Neuronal stem cell (in vitro differentiated cells): ENCODE results near the gene CGB2.

ENCODE experiments used
- DNase-seq: peaks from one replicate; pipeline ENCODE4 v3.0.0-alpha.2; 2013; ENCODE audit warnings: low spot score
- H2AFZ ChIP-seq: one replicate; pipeline ENCODE4 v1.6.1; 2013; ENCODE audit warnings: mild to moderate bottlenecking, low read length, inconsistent platforms
- H2AK5ac ChIP-seq: 2 replicates; pipeline ENCODE4 v1.6.1; 2013; ENCODE audit warnings: low read depth, mild to moderate bottlenecking, inconsistent platforms, low read length, moderate library complexity, mixed read lengths
- H2BK120ac ChIP-seq: 2 replicates; pipeline ENCODE4 v1.6.1; 2013; ENCODE audit warnings: low read depth, mild to moderate bottlenecking, inconsistent platforms, low read length, moderate library complexity, mixed read lengths
- H2BK12ac ChIP-seq: one replicate; pipeline ENCODE4 v1.6.1; 2013; ENCODE audit warnings: low read length, inconsistent platforms
- H2BK15ac ChIP-seq: 2 replicates; pipeline ENCODE4 v1.6.1; 2013; ENCODE audit warnings: mild to moderate bottlenecking, low read length, inconsistent platforms, mixed read lengths
- H2BK5ac ChIP-seq: one replicate; pipeline ENCODE4 v1.6.1; 2013; ENCODE audit warnings: inconsistent platforms, mild to moderate bottlenecking, low read length, moderate library complexity
- H3K14ac ChIP-seq: one replicate; pipeline ENCODE4 v1.6.1; 2013; ENCODE audit warnings: low read length, inconsistent platforms
- H3K18ac ChIP-seq: 2 replicates; pipeline ENCODE4 v1.6.1; 2013; ENCODE audit warnings: low read length, inconsistent platforms
- H3K23ac ChIP-seq: 2 replicates; pipeline ENCODE4 v1.6.1; 2013; ENCODE audit warnings: low read depth, mild to moderate bottlenecking, mixed read lengths, low read length, inconsistent platforms; ENCODE audit not compliant: poor library complexity
- H3K27ac ChIP-seq: replicated peaks from 3 replicates; pipeline ENCODE4 v1.5.1; 2013; ENCODE audit warnings: low read length, inconsistent platforms
- H3K27me3 ChIP-seq, 3 experiments: 2 replicates each; pipeline ENCODE4 v1.6.1; 2013; ENCODE audit warnings: low read length in 3 of 3, mild to moderate bottlenecking in 2 of 3, inconsistent platforms in 1 of 3, low read depth in 1 of 3, mixed read lengths in 1 of 3, moderate library complexity in 1 of 3; ENCODE audit not compliant: control insufficient read depth in 3 of 3, insufficient read depth in 3 of 3
- H3K36me3 ChIP-seq, 2 donors: replicated peaks in 1 of 2; 2 replicates each; pipeline ENCODE4 v1.6.1; 2013; ENCODE audit warnings: low read length in 2 of 2; ENCODE audit not compliant: control insufficient read depth in 2 of 2, insufficient read depth in 2 of 2
- H3K4ac ChIP-seq: 2 replicates; pipeline ENCODE4 v1.6.1; 2013; ENCODE audit warnings: inconsistent platforms, mild to moderate bottlenecking, low read length, moderate library complexity
- H3K4me1 ChIP-seq, 2 donors: 1 replicate in 1 of 2; 2 replicates in 1 of 2; pipeline ENCODE4 v1.6.1; 2013; ENCODE audit warnings: low read length in 2 of 2, low read depth in 1 of 2; ENCODE audit not compliant: control insufficient read depth in 2 of 2, insufficient read depth in 1 of 2
- H3K4me2 ChIP-seq: one replicate; pipeline ENCODE4 v1.6.1; 2013; ENCODE audit warnings: mild to moderate bottlenecking, low read length, inconsistent platforms; ENCODE audit not compliant: insufficient read depth, poor library complexity, severe bottlenecking
- H3K4me3 ChIP-seq, 2 donors: 2 replicates each; pipeline ENCODE4 v1.5.1; 2013; ENCODE audit warnings: low read length in 2 of 2, mild to moderate bottlenecking in 2 of 2, inconsistent platforms in 1 of 2, moderate library complexity in 1 of 2
- H3K79me1 ChIP-seq: one replicate; pipeline ENCODE4 v1.6.1; 2013; ENCODE audit warnings: low read depth, mild to moderate bottlenecking, inconsistent platforms, low read length, moderate library complexity
- H3K9ac ChIP-seq: one replicate; pipeline ENCODE4 v1.6.1; 2013; ENCODE audit warnings: mild to moderate bottlenecking, low read depth, low read length, inconsistent platforms; ENCODE audit not compliant: poor library complexity
- H3K9me3 ChIP-seq, 2 donors: replicated peaks in 1 of 2; 2 replicates each; pipeline versions ENCODE3 to v1.6.1; 2013; ENCODE audit warnings: low read length in 2 of 2, mild to moderate bottlenecking in 2 of 2, inconsistent platforms in 1 of 2, low read depth in 1 of 2, mixed read lengths in 1 of 2, moderate library complexity in 1 of 2; ENCODE audit not compliant: control insufficient read depth in 2 of 2, insufficient read depth in 1 of 2
- H4K8ac ChIP-seq: one replicate; pipeline ENCODE4 v1.6.1; 2013; ENCODE audit warnings: low read depth, mild to moderate bottlenecking, inconsistent platforms, low read length, moderate library complexity
- H4K91ac ChIP-seq: one replicate; pipeline ENCODE4 v1.6.1; 2013; ENCODE audit warnings: low read length, low read depth, mild to moderate bottlenecking, inconsistent platforms; ENCODE audit not compliant: poor library complexity
- WGBS, 2 donors: extraction: QIAGEN DNeasy Blood & Tissue Kit; methylation state at CpG; one replicate each; pipeline ENCODE4 v1.1.7; 2013; ENCODE audit warnings: missing lambda C conversion rate in 2 of 2, mixed read lengths in 1 of 2; ENCODE audit not compliant: insufficient read length in 2 of 2, insufficient replicate concordance in 1 of 2; ENCODE audit errors: extremely low coverage in 2 of 2; 5-methylcytosine and 5-hydroxymethylcytosine counted together

CGB2 gene

GRCh38 chr19:48999481-49000325 is 32.0 kb upstream of the CGB2 start:
- Histone ChIP-seq H3K23ac (peak overlapping the region; percentile 8), H3K79me1 (peaks cover 2% of the 10 kb centered on the region), H4K8ac (no peak overlapping the region), H3K27ac (no peak overlapping the region), H3K4me2 (no peak overlapping the region), H2AK5ac (no peak overlapping the region), H3K36me3 (peaks cover 13 to 34% of the 10 kb centered on the region in 2 donors), H3K27me3 (no peaks in the 10 kb centered on the region), H3K4me1 (peaks cover 2 to 4% of the 10 kb centered on the region in 2 donors), H3K4me3 (no peak overlapping the region), H3K18ac (no peak overlapping the region), H4K91ac (no peak overlapping the region), H3K14ac (no peak overlapping the region), H3K9me3 (no peaks in the 10 kb centered on the region), H2AFZ (no peak overlapping the region), H2BK15ac (no peak overlapping the region), H2BK5ac (no peak overlapping the region), H2BK120ac (no peak overlapping the region), H3K9ac (no peak overlapping the region), H3K4ac (no peak overlapping the region), H2BK12ac (no peak overlapping the region)
- peak; percentile 65 for DNase-seq
- no CpG with 5 or more reads among the region's 16 CpGs for WGBS, 2 donors

GRCh38 chr19:49004133-49004532 is 27.6 kb upstream of the CGB2 start:
- no peaks in the 10 kb centered on the region for H3K4me1 ChIP-seq
- H2BK15ac ChIP-seq, result no peak overlapping the region
- H3K4me2 ChIP-seq, result no peak overlapping the region
- H3K4ac ChIP-seq, result no peak overlapping the region
- H3K18ac ChIP-seq, result no peak overlapping the region
- peaks cover 0 to 2% (median 0%) of the 10 kb centered on the region in 3 experiments for H3K27me3 ChIP-seq
- WGBS, 2 donors, result no CpG with 5 or more reads among the region's 15 CpGs
- no peak overlapping the region for H2AK5ac ChIP-seq
- peaks cover 3% of the 10 kb centered on the region for H3K79me1 ChIP-seq
- no peak overlapping the region for H2AFZ ChIP-seq
- H2BK12ac ChIP-seq, result no peak overlapping the region
- no peak for DNase-seq
- peaks cover 37 to 65% of the 10 kb centered on the region in 2 donors for H3K36me3 ChIP-seq
- no peak overlapping the region for H3K14ac ChIP-seq
- no peak overlapping the region for H3K9ac ChIP-seq
- no peak overlapping the region for H2BK120ac ChIP-seq
- H3K9me3 ChIP-seq, result no peaks in the 10 kb centered on the region
- H3K27ac ChIP-seq, result no peak overlapping the region
- H3K4me3 ChIP-seq, result no peak overlapping the region
- H4K91ac ChIP-seq, result no peak overlapping the region
- no peak overlapping the region for H2BK5ac ChIP-seq
- no peak overlapping the region for H4K8ac ChIP-seq
- H3K23ac ChIP-seq, result no peak overlapping the region

DNA sequence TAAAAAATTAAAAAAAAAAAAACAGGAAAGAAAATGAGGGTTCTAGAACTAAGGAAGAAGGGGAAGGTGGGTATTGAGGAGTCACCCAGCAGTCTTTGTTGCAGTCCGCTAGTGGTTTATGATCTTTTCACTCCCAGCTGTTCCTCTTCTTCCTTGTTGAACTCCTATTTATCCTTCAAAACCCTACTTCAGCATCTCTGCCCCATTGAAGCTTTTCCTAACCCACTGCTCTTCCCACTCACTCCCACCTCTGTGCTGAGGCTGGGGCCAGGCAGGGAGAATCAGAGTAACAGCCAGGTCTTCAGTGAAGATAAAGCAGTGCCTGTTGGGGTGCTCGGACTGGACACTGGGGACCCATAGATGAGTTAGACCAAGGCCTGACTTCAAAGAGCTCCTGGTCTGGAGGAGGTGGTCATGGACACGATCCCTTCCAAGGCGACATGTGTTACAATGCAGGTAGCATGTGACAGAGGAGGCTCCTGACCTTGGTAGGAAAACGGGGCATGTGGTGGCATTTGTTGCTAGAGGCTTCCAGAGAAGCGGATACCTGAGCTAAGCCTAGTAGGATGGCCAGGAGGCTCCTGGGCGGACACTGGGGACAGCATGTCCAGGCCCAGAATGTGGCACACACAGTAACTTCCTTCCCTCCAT is 26.6 kb upstream of the CGB2 start:
- no peak overlapping the region for H2BK5ac ChIP-seq
- H3K9ac ChIP-seq, result no peak overlapping the region
- no peaks in the 10 kb centered on the region for H3K4me1 ChIP-seq
- H3K27me3 ChIP-seq, result peaks cover 0 to 2% (median 0%) of the 10 kb centered on the region in 3 experiments
- H2AK5ac ChIP-seq, result no peak overlapping the region
- no peak overlapping the region for H3K4me2 ChIP-seq
- H3K18ac ChIP-seq, result no peak overlapping the region
- H3K23ac ChIP-seq, result no peak overlapping the region
- no peak overlapping the region for H3K27ac ChIP-seq
- peaks cover 3% of the 10 kb centered on the region for H3K79me1 ChIP-seq
- H2AFZ ChIP-seq, result no peak overlapping the region
- H3K14ac ChIP-seq, result no peak overlapping the region
- H3K9me3 ChIP-seq, result no peaks in the 10 kb centered on the region
- peaks cover 45 to 72% of the 10 kb centered on the region in 2 donors for H3K36me3 ChIP-seq
- no peak overlapping the region for H2BK12ac ChIP-seq
- WGBS, 2 donors, result no CpG with 5 or more reads among the region's 7 CpGs
- no peak overlapping the region for H2BK15ac ChIP-seq
- DNase-seq, result no peak
- H3K4ac ChIP-seq, result no peak overlapping the region
- no peak overlapping the region for H4K8ac ChIP-seq
- H3K4me3 ChIP-seq, result no peak overlapping the region
- no peak overlapping the region for H2BK120ac ChIP-seq
- H4K91ac ChIP-seq, result no peak overlapping the region

DNA sequence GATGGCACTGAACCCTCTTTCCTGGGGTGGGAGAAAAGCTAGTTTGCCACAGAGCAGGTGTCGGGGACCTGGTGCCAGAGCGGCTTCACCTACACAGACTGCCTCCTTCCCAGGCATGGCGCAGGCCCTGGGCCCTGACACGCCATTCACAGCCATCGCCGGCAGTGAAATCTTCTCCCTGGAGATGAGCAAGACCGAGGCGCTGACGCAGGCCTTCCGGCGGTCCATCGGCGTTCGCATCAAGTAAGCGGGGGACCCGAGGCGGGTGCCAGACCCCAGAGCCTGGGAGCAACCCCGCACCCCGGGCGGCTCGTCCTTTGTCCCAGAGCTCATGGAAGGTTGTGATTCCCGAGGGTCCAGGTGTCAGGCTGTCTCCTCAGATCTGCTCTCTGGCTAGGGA is 24.8 kb upstream of the CGB2 start:
- no peak overlapping the region for H4K91ac ChIP-seq
- H2BK5ac ChIP-seq, result no peak overlapping the region
- no peak overlapping the region for H3K4me2 ChIP-seq
- no peak overlapping the region for H2BK120ac ChIP-seq
- WGBS, 2 donors, result no CpG with 5 or more reads among the region's 22 CpGs
- peaks cover 56 to 83% of the 10 kb centered on the region in 2 donors for H3K36me3 ChIP-seq
- H3K27me3 ChIP-seq, result peaks cover 0 to 2% (median 0%) of the 10 kb centered on the region in 3 experiments
- H2AK5ac ChIP-seq, result no peak overlapping the region
- no peaks in the 10 kb centered on the region for H3K9me3 ChIP-seq
- no peak overlapping the region for H3K4me3 ChIP-seq
- no peak overlapping the region for H4K8ac ChIP-seq
- H3K9ac ChIP-seq, result no peak overlapping the region
- H3K79me1 ChIP-seq, result peaks cover 5% of the 10 kb centered on the region
- no peak overlapping the region for H2BK15ac ChIP-seq
- no peak overlapping the region for H3K27ac ChIP-seq
- H3K4me1 ChIP-seq, result no peaks in the 10 kb centered on the region
- H2BK12ac ChIP-seq, result no peak overlapping the region
- H3K4ac ChIP-seq, result no peak overlapping the region
- peak overlapping the region; percentile 38 for H3K18ac ChIP-seq
- no peak overlapping the region for H3K14ac ChIP-seq
- DNase-seq, result no peak
- no peak overlapping the region for H2AFZ ChIP-seq
- no peak overlapping the region for H3K23ac ChIP-seq
